ENCODE results near the gene VSIG8. TPM values are rescaled to one million over a fixed set of nuclear protein-coding genes. Genes with fewer than 3 reads are reported as not detected.

VSIG8 gene
- total RNA-seq, 1 experiment from 2014 or later, result not detected

GRCh38 chr1:159861218-159861617 is 1.2 kb downstream of the VSIG8 start (continued):
- TF ChIP-seq ELF1 (IDR thresholded peaks at IDR 0.05; ENCODE audit: borderline replicate concordance, low read depth) (no peak), SRF (IDR thresholded peaks at IDR 0.05; ENCODE audit: low read depth) (no peak), FOSL1 (IDR thresholded peaks at IDR 0.05; ENCODE audit: low read depth) (no peak), RAD21 (IDR thresholded peaks at IDR 0.05; ENCODE audit: low read depth) (no peak), TCF7L2 (IDR thresholded peaks at IDR 0.05; ENCODE audit: borderline replicate concordance, extremely low read depth, insufficient read depth, insufficient read length) (no peak)

DNA sequence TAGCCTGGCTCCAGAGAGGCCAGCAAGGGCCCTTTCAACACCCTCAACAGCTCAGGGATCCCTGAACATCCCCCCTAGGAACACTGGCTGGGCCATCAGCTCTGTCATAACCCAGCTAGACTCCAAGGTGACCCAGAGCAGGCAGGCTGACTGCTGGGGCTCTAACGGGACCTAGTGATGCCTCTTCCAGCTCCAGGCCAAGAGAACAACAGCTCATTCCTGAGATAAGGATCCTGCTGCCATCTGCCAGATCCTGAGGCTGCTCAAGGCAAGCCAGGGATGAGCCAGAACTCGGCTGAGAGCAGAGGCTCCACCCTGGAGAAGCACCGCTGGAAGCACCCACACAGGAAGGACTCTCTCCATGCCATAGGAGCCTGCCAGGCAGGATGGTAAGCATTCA is 2.0 kb downstream of the VSIG8 start:
- RAD21 ChIA-PET (ENCODE audit: low non-redundant PET in 1 of 2, low total read pairs in 2 of 2, uncharacterized antibody in 2 of 2, unreplicated experiment in 2 of 2), result no interaction called here
- TF ChIP-seq, protein P1, sequence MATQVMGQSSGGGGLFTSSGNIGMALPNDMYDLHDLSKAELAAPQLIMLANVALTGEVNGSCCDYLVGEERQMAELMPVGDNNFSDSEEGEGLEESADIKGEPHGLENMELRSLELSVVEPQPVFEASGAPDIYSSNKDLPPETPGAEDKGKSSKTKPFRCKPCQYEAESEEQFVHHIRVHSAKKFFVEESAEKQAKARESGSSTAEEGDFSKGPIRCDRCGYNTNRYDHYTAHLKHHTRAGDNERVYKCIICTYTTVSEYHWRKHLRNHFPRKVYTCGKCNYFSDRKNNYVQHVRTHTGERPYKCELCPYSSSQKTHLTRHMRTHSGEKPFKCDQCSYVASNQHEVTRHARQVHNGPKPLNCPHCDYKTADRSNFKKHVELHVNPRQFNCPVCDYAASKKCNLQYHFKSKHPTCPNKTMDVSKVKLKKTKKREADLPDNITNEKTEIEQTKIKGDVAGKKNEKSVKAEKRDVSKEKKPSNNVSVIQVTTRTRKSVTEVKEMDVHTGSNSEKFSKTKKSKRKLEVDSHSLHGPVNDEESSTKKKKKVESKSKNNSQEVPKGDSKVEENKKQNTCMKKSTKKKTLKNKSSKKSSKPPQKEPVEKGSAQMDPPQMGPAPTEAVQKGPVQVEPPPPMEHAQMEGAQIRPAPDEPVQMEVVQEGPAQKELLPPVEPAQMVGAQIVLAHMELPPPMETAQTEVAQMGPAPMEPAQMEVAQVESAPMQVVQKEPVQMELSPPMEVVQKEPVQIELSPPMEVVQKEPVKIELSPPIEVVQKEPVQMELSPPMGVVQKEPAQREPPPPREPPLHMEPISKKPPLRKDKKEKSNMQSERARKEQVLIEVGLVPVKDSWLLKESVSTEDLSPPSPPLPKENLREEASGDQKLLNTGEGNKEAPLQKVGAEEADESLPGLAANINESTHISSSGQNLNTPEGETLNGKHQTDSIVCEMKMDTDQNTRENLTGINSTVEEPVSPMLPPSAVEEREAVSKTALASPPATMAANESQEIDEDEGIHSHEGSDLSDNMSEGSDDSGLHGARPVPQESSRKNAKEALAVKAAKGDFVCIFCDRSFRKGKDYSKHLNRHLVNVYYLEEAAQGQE (IDR thresholded peaks at IDR 0.05; ENCODE audit: low read depth), result no peak
- TF ChIP-seq JUND (IDR thresholded peaks at IDR 0.05) (no peak), SP1 (IDR thresholded peaks at IDR 0.05; ENCODE audit: low read depth) (no peak), ELF1 (IDR thresholded peaks at IDR 0.05; ENCODE audit: borderline replicate concordance, low read depth) (no peak), RAD21 (IDR thresholded peaks at IDR 0.05; ENCODE audit: low read depth) (no peak), SIN3A (IDR thresholded peaks at IDR 0.05; ENCODE audit: low read depth) (no peak), EGR1 (IDR thresholded peaks at IDR 0.05; ENCODE audit: low read depth) (no peak), FOSL1 (IDR thresholded peaks at IDR 0.05; ENCODE audit: low read depth) (no peak), EZH2 (IDR thresholded peaks at IDR 0.05) (no peak), CEBPB (IDR thresholded peaks at IDR 0.05; ENCODE audit: low read depth) (no peak), EZH2phosphoT487 (IDR thresholded peaks at IDR 0.05; ENCODE audit: borderline replicate concordance) (no peak), POLR2AphosphoS5 (IDR thresholded peaks at IDR 0.05; ENCODE audit: low read depth, low read length) (no peak), ATF3 (IDR thresholded peaks at IDR 0.05) (no peak)
- no peak for ATAC-seq

More for the DNA sequence above, 2.0 kb downstream of the VSIG8 start:
- Histone ChIP-seq H3K36me3 (ENCODE audit: control insufficient read depth in 1 of 2, insufficient read depth in 2 of 2, low read length in 2 of 2) (no peaks in the 10 kb centered on the region), H2AFZ (ENCODE audit: low read depth, low read length, poor library complexity, severe bottlenecking) (no peak overlapping the region), H3K9me2 (ENCODE audit: insufficient read depth) (no peaks in the 10 kb centered on the region), H4K20me1 (ENCODE audit: insufficient read depth) (no peaks in the 10 kb centered on the region), H3K79me2 (ENCODE audit: insufficient read depth, low read length) (no peaks in the 10 kb centered on the region), H3K4me1 (ENCODE audit: control insufficient read depth in 1 of 2, insufficient read depth in 2 of 2, low read length in 2 of 2) (peaks cover 9 to 15% of the 10 kb centered on the region in 2 experiments), H3K4me2 (ENCODE audit: low read length) (no peak overlapping the region), H3K27ac (ENCODE audit: low read depth, low read length) (no peak overlapping the region), H3K4me3 (replicated peaks in 1 of 2; ENCODE audit: low read depth in 1 of 2, low read length in 2 of 2) (no peak overlapping the region), H3K9ac (ENCODE audit: low read length) (no peak overlapping the region), H3K9me3 (ENCODE audit: control insufficient read depth in 1 of 2, insufficient read depth in 1 of 2, low read depth in 1 of 2, low read length in 2 of 2) (no peaks in the 10 kb centered on the region), H3K27me3 (ENCODE audit: insufficient read depth, low read length) (no peaks in the 10 kb centered on the region; the same call in 1 of the 2 replicates)
- ChIA-PET POLR2A (no interaction called here), CTCF (no interaction called here)
- DNase-seq (ENCODE audit: low read depth, low spot score), result no peak
- no TSS peak for BruUV-seq (replicated peaks)
- intact Hi-C loops (cut with micrococcal nuclease), result no loop called here
